Measurements from ENCODE around the gene PKD2L1.
"Not testable (repeated sequence)": the region's sequence is repeated elsewhere in the genome, so short reads cannot be mapped to it uniquely, and the experiment has no call there.

Gene PKD2L1

DNA sequence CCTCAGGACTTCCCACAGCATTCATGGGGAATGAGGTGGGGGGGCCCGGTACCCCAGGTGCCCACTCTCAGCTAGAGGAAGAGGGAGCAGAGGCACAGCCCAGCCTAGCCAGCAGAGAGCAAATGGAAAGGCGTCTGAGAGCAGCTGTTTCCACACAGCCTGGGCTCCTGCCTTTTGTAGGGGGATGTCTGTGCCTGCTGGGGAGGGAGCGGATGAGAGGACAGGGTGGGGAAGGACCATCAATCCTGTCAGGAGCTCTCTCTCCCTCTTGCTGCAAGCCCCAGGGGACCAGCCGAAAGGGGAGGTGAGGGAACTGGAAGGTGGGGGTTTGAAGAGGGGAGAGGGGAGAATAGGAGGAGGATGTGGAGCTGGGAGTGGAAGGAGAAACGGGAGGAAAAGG is at the start of gene PKD2L1:
TSS of gene PKD2L1 (minus strand) at position 150 of the 400 bp plus-strand sequence. CDS start at position 25, 125 bp downstream.
- no peak for DNase-seq

DNA sequence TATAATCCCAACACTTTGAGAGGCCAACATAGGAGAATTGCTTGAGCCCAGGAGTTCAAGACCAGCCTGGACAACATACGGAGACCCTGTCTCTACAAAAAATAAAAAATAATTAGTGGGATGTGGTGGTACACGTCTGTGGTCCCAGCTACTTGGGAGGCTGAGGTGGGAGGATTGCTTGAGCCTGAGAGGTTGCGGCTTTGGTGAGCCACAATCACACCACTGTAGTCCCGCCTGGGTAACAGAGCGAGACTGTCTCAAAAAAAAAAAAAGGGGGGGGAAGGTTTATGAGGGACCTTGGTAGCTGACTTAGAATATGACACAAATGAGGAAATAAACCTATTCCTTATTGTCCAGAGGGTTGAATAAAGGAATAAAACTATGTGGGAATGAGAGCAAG is 47.8 kb upstream of the PKD2L1 start:
- DNase-seq = no peak

DNA sequence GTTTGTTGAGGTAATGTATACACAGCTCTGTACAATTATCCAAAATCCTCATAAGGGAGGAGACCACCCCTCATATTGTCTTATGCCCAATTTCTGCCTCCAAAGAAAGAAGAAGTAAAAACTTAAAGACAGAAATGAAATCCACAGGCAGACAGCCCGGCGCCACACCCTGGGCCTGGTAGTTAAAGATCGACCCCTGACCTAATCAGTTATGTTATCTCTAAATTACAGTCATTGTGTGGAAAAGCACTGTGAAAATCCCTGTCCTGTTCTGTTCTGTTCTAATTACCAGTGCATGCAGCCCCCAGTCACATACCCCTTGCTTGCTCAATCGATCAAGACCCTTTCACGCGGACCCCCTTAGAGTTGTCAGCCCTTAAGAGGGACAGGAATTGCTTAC is 46.6 kb upstream of the PKD2L1 start:
- not testable (repeated sequence) for DNase-seq

DNA sequence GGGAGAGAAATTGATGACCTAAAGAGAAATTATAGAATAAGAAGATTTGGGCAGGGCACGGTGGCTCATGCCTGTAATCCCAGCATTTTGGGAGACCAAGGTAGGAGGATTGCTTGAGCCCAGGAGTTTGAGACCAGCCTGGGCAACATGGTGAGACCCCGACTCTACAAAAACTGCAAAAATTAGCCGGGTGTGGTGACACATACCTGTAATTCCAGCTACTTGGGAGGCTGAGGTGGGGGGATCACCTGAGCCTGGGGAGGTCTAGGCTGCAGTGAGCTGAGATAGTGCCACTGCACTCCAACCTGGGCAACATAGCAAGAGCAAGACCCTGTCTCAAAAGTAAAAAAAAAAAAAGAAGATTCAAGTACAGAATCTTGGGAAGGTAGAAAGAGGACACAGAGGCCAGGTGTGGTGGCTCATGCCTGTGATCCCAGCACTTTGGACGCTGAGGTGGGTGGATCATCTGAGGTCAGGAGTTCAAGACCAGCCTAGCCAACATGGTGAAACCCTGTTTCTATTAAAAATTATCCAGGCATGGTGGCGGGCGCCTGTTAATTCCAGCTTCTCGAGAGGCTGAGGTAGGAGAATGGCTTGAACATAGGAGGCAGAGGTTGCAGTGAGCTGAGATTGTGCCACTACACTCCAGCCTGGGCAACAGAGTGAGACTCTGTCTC is 44.8 kb upstream of the PKD2L1 start:
- DNase-seq = not testable (repeated sequence)

DNA sequence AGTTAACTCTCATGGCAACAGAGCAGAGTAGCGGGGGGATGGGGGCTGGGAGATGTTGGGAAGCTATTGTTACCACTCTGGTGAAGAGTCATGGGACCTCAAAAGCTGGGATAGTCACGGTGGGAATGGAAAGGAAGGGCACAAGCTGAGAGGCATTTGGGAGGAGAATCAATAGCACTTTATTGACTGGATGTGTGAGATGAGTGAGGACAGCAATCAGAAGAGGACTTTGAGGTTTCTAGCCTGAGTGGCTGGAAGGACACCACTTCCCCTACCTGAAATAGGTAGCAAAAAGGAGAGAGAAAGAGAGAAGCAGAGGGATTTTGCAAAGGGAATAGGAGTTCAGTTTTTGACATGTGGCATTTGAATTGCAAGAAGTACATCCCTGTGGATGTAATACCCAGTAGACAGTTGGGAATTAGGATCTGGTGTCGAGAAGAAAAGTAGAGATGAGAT is 44.2 kb upstream of the PKD2L1 start:
- DNase-seq = no peak

DNA sequence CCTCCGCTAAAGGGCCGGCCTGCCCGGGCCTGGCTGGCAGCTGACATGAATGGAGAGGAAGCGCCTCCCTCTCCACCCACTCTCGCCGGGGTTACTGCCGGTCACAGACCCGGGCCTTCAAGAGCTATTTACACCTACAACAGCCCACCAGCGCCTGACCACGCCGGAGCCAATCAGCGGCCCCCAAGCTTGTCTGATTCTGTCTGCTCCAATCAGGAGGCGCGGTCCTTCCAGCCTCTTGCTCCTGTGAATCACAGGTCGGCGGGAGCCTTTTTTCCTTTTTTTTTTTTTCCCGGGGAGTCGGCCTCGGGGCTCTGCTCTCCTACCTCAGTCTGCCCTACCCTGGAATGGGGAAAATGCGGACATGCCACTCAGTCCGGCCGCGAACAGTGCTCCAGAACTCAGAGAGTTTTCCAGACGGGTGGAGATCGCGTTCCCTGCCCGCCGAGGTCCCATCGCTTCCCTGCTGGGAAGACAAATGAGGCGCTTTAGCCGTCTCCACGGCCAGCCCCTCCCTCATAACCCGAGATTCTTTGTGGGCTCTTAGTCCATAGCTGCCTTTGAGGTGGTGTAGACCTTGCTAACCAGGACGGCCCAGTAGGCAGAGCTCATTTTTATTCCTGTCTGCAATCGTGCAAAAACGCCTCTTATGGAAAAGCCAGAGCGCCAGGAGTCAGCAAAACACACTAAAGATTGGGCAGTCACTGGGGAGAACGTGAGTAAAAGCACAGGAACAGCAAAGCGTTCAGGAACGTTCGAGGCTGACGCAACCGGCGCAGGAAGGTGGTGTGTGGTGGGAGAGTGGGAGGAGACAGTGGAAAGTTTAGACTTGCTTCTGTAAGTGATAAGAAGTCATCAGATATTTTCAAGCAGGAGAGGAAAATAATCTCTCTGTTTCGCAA is 43.5 kb upstream of the PKD2L1 start:
- DNase-seq = peak; percentile 88

DNA sequence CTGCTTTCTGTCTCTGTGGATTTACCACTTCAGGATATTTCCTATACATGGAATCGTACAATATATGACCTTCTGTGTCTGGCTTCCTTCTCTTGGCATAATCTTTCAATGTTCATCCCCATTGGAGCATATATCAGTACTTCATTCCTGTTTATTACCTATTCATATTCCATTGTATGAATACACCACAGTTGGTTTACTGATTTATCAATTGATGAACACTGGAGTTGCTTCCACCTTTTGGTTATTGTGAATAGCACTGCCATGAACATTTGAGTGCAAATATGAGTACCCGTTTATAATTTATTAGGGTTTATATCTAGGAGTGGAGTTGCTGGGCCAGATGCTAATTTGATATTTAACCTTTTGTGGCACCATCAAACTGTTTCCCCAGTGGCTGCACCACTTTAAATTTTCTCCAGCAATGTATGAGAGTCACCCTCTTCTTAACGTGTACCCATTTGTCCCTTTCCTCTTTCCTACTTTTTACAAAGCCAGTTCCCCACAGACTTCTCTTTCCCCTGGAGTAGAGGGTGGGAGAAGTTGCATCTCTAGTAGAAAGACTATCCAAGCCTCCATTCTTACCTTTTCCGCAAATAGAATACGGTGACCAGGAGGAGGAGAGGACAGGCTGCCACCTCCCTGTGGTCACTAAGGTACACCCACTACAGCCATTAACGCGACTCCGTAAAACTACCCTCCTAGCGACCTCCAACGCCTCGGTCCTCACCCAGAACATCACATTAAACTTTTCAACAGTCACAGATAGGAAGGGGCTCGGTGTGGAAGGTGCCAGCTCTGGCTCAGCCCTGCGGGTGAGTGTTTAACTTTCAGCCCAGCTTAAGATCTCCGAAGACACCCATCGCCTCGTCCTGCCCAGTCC is 42.6 kb upstream of the PKD2L1 start:
- DNase-seq = no peak

DNA sequence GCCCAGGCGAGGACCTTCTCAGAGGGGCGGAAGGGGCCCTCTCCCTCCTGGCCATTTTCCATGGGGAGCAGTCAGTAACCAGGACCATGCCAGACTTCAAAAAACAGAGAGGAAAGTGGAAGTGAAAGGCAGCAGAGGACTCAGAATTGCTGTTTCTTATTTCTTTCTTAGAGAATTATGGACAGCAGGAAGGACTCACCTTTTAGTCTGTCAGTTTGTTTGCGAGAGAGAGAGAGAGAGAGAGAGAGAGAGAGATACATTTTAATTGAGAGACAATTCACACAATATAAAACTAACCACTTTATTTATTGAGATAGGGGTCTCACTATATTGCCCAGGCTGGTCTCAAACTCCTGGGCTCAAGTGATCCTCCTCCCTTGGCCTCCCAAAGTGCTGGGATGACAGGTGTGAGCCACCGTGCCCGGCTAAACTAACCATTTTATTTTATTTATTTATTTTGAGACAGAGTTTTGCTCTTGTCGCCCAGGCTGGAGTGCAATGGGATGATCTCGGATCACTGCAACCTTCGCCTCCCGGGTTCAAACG is 41.5 kb upstream of the PKD2L1 start:
- DNase-seq = no peak

DNA sequence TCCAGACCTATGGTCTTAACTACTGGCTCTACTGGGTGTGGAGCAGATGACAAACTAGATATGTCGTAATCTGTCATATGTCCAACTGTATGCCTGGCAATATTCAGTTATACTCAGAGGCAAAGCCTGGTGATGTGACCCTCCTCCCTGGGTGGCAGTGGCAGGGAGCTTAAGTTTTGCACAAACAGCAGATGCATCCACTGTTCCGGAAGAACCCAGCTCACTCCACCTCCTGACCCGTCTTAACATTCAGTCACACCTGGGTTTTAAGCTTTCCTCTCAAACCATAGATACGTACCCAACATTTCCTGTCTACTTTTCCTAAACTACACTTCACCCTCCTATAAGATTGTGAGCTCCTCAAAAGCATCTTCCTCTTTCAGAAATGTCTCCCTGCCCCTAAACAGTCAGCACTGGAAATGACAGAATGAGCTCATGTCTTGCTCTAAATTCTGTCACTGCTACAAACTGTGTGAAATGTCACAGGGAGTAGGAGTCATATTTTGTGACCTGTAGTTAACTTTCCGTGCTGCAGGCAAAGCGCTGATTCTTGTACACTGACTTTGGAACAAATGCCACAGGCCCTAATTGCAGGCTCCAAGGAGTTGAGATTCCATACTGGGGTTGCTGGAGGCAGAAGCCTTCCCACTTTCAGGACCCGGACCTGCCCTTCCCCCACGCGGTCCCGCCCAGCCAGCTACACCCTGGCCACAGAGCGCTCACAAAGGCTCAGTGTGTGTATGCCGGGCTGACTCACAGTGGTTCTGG is 40.9 kb upstream of the PKD2L1 start:
- peak; percentile 57 for DNase-seq

DNA sequence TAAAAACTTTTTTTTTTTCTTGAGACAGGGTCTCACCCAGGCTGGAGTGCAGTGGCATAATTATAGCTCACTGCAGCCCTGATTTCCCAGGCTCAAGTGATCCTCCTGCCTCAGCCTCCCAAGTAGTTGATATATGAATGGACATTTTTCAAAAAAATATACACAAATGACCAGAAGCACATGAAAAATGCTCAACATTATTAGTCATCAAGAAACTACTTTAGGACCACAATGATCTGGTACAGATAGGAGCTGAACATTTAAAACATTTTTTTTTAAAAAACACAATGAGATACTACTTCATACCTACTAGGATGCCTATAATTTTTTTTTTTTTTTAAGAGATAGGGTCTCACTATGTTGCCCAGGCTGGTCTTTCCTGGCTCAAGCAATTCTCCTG is 38.7 kb upstream of the PKD2L1 start:
- DNase-seq = no peak

DNA sequence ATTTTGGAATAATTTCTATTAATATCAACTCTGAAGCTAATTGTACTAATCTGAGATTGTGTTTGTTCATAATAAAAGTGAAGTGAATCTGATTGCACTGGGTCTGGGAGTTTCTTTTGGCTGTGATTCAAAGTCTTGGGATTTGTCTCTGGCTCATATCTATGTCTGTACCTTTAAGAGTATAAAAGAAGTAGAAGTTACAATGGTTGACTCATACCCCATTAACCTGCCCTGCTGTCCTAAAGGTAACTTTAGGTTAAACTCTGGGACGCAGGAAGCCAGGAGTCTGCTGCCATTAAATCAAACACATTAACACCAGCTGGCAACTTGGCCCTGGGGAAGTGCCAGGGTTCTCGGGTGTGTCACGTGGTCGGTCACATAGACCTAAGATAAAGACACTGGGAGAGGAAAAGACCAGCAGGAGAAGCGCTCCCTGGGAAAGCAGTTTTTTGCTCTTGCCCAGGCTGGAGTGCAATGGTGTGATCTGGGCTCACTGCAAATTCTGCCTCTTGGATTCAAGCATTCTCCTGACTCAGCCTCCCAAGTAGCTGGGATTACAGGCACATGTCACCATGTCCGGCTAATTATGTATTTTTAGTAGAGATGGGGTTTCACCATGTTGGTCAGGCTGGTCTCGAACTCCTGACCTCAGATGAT is 34.8 kb upstream of the PKD2L1 start:
- no peak for DNase-seq

DNA sequence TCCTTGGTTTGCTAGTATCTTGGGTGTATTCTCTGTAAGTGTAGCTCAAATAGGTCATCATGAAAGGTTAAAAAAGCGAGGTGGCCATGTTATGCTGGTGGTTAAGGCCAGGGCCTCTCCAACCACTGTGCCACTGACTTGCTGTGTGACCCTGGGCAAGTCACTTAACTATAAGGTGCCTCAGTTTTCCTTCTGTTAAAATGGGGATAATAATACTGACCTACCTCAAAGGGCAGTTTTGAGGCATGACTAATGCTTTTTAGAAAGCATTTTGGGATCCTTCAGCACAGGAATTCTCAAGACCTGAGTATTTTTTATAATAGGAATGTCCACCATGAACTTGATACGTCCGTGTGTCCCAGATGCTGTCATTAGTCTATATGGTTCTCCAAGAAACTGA is 34.1 kb upstream of the PKD2L1 start:
- no peak for DNase-seq

DNA sequence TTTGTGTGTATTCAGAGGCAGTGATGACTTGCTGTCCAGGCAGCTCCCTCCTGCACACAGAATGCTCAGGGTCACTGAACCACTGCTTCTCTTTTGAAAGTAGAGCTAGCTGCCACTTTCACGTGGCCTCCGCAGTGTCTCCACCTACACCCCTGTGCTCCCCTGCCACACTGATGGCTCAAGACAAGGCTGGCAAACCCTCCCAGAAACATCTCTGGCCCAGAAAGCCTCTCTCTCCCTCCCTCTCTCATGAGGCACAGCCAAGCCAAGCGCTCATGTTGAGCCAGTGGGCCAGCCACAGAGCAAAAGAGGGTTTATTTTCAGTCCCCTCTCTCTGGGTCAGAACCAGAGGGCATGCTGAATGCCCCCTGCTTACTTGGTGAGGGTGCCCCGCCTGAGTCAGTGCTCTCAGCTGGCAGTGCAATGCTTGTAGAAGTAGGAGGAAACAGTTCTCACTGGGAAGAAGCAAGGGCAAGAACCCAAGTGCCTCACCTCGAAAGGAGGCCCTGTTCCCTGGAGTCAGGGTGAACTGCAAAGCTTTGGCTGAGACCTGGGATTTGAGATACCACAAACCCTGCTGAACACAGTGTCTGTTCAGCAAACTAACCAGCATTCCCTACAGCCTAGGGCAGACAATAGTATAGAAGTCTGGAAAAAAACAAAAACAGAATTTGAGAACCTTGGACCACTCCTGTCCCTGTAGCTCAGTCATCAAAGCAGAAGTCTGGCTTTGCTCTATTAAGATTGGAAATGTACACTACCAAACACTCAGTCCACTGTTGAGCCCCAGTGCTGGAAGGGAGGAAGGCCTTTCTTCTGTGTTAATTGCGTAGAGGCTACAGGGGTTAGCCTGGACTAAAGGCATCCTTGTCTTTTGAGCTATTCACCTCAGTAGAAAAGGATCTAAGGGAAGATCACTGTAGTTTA is 32.8 kb upstream of the PKD2L1 start:
- no peak for DNase-seq

DNA sequence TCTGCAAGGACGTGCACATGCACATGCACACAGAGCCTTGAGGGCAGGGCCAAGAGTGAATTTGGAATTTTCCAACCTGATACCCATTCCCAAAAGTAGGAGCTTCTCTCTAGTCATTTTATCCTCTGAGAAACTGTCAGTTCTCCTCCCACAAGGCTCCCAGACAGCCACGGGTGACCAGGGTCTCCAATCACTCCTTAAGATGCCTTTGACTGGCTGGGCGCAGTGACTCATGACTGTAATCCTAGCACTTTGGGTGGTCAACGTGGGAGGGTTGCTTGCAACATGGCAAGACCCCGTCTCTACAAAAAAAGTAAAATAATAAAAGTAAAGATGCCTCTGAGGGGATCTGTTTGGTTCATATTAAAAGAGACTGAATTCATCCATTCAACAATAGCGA is 30.2 kb upstream of the PKD2L1 start:
- DNase-seq = no peak

DNA sequence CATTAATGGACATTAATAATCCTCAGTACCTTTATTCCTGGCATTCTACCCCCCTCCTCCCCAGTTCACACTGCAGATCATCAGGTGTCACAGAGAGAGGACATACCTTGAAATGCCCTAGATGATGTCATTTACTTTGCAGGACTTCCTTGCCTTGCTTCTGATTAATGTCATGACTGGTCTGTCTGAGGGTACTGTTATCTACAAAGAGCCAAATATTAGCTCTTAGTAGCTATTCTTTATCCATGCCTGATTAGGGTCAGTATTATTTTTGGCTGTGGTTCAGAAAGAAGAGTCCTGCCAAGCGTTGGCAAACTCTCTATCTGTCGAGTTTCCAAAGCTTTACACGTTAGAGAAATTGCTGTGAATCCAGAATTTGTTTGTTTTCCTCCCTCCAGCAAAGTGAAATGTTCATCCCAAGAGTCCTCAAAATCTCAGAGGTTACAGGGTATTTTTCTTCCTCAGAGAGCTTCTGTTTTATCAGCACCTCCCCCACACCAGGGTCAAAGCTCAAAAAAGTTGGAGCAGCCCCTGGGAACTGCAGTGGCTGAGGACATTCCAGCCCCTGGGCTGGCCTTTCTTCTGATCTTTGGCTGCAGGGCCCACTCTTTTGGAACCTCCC is 29.6 kb upstream of the PKD2L1 start:
- DNase-seq = no peak

DNA sequence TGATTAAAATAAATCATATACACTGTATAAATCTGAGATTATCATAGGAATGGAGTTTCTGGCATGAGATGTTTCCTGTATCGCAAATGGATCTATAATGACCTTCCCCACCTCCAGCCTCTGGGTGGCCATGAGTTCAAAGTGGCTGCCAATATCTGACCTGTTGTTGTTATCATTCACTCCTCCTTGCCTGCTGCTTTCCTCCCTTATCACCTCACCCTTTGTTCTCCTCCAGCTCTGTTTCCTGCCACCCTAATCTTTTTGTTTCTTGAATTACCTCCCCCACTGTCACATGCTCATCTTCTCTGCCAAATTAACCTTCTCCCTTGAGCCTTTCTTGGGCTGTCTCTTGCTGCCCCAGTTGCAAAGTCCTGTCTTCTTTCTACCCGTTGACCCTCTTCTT is 29.0 kb upstream of the PKD2L1 start:
- no peak for DNase-seq

DNA sequence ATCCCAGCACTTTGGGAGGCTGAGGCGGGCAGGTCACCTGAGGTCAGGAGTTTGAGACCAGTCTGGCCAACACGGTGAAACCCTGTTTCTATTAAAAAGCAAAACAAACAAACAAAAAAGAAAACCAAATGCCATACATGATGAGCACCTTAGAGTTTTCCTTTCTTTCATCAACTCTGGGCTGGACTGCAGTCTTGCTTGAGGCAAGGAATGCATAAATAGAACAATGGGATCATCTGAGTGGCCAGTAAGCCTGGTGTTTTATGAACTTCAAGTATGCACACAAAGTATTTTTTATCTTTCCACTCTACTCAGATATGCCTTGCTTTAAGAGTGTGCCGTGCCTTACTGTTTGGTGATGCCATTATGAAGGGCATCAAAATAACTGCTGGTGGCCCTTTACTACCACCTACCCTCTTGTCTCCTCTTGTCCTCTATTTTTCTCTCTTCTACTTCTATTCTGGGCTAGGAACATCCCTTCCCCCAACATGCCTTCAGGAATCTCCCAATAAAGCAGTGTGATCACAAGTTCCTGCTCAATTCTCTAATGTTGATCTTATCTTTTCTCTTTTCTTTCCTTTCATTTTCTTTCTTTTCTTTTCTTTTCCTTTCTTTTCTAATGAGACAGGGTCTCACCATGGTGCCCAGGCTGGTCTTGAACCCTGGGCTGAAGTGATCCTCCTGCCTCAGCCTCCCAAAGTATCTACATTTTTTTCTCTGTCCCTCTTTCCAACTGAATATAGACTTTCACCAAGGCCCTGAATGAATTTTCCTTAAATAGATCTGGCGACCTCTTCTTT is 27.2 kb upstream of the PKD2L1 start:
- DNase-seq = no peak

DNA sequence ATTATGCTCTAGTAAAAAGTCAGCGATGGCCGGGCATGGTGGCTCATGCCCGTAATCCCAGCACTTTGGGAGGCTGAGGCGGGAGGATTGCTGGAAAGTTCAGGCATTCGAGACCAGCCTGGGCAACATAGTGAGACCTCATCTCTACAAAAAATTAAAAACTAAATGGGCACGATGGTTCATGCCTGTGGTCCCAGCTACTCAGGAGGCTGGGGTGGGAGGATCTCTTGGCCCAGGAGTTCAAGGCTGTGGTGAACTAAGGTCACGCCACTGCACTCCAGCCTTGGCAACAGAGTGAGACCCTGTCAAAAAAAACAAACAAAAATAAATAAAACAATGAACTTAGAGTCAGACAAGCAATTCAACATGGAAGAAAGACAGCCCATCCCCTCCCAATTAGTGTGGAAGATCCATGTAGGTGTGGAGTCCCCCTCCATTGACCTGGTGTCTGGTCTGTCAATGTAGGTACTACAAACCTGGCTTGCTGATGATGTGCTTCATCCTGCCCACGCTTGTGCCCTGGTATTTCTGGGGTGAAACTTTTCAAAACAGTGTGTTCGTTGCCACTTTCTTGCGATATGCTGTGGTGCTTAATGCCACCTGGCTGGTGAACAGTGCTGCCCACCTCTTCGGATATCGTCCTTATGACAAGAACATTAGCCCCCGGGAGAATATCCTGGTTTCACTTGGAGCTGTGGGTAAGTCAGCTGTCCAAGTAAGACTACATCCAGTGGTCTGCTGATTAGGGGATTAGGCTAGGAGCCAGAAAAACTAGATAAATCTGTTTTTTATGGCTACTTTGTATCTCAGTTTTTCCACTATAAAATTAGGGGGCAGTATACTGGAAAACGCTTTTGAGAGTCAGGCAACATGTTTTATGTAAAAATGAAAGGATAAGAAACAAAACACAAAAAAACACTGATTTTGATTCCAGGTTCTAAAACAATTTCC is 26.3 kb upstream of the PKD2L1 start:
- DNase-seq = no peak
